GM18526 (cell line): Measurements from ENCODE around the gene SPAG8.

ENCODE experiments used
- POLR2A ChIP-seq: IDR thresholded peaks from 3 replicates; pipeline ENCODE4 v1.6.1; 2011; ENCODE audit not compliant: insufficient read length; ENCODE audit errors: extremely low read depth

SPAG8 gene

DNA sequence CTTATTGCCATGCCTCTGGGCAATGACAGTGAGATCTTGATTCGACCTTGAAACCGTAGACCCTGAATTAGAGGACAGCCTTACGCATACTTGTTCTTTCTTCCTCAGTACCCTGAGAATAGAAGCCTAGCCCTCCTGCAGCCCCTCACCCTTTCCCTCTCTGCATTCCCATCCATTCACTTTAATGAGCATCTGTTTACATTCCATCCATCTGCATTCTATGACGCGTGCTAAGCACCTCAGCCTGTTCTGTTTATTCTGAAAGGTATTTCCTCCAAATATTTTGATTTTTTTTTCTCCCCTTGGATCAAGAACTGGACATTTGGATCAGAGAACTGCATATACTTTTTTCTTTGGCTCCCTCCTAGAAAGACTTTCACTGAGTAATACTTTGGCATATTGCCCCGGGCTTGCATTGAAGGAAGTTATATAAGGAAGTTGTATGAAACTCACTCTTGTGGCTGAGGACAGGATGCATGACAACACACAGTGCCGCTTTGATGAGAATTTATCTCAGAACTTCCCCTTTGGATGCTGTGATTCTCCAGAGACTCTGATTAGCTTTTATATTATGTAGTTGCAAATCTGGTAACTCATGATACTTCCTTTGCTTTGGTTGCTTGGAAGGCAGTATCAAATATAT is 32.7 kb upstream of the SPAG8 start:
- TF ChIP-seq POLR2A = no peak

DNA sequence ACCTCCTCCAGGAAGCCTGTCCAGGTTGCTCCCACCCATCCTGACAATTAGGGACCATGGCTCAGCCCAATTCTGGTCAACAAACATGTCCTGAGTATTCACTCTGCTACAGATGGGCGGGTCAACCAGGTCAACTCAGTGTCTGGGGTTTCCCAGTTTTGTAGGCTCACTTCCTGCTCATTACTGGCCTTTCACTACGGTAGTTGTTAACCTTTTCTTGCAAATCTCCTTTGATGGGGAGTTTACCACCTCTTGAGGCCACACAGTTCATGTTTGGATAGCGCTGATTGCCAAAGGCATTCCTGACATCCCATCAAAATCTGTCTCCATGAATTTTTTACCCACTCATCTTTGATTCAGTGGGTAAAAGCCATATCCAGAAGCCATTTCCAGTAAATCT is 30.7 kb upstream of the SPAG8 start:
- TF ChIP-seq POLR2A = no peak

DNA sequence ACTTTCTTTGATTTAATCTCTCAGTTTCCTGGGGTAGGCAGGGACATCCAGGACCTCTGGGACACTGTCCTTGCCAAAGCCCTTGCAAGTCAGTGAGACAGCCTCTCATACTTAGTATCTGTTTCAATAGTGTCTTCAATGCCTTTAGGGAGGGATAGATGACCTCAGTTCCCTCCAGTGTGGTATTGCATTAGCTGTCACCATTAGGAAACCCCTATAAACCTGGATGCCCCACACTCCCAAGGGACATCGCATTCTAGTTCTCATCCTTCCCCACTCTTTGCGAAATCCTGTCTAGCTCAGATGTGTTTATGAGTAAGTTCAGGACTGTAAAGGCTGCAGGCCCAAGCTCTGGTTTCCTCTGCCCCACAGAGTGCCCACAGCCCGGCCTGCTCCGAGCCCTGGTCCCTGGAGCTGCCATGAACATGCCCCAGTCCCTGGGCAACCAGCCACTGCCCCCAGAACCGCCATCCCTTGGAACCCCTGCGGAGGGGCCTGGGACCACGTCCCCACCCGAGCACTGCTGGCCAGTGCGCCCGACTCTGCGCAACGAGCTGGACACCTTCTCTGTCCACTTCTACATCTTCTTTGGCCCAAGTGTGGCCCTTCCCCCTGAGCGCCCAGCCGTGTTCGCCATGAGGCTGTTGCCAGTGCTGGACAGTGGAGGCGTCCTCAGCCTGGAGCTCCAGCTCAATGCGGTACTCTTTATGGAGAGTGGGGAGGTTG is 30.1 kb upstream of the SPAG8 start:
- TF ChIP-seq POLR2A = no peak

DNA sequence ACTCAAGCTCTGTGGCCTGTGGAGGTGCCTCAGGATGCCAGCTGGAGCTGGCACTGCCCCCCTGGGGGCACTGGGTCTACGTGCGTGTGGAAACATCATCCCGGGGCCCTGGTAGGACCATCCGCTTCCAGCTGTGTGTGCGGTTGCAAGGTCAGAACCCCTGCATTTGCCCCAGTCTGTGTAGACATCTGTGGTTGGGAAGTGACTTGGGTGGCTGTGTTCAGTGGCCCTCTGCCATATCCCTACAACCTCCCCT is 29.5 kb upstream of the SPAG8 start:
- no peak for TF ChIP-seq POLR2A

DNA sequence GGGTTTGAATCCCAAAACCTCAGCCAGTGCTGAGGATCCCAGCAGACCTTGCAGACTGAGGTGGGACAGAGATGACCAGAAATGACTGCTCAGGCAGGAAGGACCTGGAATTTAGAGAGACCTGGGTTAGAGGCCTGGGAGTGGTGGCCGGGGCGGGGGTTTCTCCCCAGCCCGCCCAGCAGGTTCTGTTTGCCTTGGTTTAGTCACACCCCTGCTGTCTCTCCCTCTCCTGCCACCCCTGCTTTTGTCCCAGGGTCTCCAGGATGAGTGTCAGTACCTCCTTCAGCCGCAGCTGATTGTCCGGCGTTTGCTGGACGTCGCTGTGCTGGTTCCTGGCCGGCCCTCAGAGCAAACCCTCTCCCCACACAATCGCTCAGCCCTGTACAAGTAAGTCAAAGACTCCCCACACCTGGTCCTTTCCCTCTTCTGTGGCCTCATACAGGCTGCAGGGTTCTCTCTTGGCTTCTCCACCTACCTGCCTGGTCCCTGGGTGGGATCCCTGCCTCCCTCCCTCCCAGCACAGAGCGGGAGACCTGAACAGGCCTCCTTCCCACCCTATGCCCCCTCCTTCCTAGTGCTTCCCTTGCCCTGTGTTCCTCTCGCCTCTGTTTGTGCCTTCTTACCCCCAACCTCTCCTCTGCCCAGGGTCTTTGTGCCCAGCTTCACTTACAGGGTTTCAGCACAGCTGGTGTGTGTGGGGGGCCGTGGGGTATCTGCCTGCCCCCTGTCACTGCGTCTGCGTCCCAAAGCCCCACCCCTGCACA is 29.0 kb upstream of the SPAG8 start:
- TF ChIP-seq POLR2A = no peak

DNA sequence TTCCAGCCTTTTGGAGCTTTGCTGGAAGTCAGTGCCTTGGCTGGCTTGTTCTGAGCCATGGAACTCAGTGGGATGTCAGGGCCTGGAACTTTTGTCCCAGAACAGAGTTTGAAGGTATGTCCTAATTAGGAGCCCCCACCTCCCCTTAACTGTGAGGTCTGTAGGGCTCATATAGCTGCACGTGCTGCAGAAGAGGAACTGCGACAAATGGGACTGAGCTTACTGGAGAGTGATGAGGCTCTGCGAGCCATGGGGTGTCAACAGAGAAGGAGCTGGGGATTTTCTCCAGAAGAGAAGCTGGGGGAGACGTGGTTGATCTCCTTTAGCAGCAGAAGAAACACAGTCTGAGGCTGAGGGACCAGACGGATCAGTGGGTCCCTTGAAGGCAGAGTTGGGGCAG is 27.9 kb upstream of the SPAG8 start:
- TF ChIP-seq POLR2A = no peak

DNA sequence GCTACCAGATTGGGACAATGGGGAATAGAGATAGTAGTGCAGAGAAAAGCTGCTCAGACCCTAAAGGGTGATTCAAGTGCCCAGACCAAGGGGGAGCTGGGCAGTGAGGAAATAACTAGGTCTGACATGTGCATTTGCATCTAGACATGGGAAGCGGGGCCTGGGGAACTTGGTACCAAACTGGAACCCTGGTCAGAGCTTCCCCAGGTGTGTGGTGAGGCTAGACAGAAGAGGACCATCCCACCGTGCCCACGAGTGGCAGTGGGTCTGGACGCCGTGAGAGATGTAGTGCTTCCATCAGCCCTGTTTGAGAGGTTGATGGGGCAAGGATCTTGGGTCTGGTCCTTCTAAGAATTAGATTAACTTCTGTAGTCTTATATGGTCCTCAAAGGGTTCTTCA is 24.5 kb upstream of the SPAG8 start:
- TF ChIP-seq POLR2A = no peak

DNA sequence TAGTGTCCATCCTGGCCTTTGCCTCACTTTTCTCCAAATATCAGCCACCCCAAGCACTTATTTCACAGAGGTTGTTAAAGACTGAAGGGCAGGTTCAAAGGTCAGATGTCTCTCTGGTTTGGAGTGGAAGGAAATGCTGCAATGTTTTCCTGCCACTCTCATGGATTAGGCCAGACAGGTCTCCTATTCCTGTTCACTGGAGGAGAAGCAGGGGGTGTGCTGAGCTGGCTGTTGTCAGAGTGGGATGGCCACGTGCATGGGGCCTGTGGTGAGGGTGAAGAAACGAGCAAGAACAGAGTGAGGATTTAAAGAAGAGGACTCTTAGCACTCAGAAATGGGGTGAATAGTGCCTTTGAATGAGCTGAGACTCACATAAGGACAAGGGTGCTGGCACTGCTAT is 23.7 kb upstream of the SPAG8 start:
- no peak for TF ChIP-seq POLR2A

DNA sequence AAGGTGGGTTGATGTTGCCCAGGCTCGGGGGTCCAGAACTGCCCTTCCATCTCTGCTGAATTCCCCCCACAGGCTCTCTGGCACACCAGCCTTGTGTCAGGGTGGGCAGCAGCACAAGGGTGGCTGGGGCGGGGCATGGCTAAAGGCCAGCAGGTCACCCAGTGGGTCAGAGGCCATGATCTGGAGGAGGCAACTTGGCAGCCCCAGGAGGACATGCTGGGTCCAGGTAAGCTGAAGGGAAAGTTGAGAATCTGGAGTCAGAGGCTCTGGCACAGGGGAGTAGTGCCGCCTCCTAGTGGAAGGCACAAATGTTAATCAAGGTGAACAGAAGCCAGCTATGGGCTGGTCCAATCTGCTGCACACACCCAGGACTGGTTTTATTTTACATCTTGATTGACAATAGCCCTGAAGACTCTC is 23.2 kb upstream of the SPAG8 start:
- no peak for TF ChIP-seq POLR2A

DNA sequence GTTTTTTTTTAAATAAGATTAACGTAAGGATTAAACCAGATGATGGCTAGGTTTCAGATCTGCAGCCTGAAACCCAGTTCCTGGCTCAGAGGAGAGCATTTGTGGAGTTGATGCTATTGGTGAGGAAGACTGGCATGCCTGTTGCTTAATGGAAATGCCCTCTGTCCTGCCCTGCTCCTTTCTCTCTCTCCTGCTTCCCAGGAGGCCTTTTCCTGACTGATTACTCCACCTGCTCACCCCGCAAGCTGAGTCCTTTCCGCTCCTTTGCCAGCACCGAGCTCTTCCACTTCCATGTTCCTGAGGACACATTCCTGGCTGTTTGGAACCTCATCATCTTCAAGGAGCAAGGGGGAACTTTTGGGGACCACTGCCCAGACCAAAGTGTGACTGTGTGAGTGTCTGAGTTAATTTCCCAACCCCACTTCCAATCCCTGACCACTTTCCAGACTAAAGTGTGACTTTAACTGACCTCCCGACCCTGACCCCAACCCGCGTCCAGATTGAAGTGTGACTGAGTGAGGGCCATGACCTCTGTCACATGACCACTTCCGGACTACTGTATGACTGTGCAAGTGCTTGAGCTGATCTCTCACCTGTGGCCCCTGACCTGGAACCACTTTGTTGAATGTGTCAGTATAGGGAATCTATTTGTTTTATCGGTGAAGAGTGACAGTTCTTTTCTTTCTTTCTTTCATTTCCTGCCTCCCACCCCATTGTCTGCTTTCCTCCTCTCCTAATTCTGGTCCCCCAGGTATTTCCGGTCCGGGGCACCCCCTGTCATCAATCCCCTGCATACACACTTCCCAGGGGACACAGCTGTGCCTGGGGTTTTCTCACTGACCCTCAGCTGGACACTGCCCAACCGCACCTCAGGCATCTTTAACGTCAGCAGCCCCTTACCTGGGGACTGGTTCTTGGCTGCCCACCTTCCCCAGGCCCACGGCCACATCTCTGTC is 22.5 kb upstream of the SPAG8 start:
- TF ChIP-seq POLR2A = no peak

DNA sequence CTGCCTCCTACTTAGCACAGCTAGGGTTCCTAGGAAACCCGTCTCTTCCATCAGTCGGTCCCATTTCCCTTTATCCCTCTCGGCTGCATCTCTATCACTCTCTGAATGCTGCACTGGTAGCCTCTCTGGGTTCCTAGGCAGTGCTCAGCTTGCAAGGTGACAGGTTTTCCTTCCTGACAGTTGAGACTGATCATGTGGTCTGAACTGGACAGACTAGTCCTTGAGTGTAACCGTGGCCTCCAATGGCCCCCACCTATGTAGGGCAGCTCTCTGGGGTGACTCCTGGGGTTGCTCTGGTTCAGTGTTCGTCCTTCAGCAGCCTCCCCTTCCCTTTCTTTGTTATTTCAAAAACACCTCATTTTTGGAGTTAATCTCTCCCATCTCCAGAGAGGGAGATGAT is 20.8 kb upstream of the SPAG8 start:
- TF ChIP-seq POLR2A = no peak

DNA sequence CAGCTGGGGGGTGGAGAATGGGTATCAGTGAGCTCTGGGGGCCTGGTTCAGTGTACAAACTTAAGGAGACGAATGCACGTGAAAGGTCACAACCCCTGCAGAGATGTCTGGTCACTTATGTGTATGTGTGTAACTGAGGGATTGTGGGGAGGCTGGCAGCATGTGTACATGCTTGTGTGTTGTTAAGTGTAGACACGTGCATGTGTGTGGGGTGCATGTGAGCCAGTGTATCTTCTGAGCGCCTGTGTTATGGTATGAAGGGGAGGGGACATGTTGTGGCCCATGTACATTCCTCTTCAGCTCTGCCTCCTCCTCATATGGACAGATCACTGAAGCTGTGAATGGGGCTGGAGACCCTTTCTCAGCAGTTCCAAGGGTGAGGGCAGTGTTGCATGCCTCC is 19.0 kb upstream of the SPAG8 start:
- no peak for TF ChIP-seq POLR2A

DNA sequence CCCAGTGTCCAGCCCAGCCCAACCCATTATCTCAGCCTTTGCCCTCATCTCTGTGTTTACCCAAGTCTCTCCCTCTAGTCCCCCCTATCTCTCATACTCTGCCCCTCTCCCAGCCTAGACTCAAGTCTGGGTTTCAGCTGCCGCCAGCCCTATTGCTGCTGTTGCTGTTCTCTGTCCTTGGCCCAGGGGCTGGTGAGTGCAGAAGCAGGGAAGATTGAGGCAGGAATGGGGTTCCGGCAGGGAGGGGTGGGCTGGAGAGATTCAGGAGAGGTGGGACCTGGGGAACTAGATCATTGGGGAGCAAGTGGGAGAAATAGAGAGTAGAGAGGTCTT is 17.7 kb upstream of the SPAG8 start:
- no peak for TF ChIP-seq POLR2A

DNA sequence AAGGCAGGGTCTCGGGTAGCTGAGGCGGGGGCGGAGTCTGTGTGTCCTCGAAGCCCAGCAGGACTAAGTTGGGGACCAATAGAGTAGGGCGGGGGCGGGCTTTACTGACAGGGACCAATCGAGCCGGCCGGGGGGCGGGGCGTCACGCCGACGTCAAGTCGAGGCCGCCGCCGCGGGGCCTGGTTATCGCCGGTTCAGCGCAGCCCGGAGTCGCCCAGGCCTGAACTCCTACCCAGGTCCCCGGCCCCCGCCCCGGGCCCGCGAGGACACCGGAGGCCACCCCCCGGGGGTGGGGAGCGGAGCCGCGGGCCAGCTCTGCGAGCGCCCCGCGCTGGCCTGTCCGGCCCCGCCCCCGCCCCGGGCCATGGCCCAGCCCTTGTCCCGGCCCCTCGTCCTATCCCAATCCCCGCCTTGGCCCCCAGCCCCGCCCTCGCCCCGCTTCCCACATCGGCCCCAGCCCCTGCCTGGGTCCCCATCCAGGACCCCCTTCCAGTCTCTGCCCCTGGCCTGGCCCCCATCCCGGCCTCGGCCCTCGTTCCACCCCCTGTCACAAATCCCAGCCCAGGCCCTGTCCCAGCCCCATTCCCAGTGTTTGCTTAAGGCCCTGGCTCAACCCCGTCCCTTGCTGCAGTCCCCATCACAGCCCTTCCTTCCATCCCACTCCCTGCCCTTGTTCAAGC is 17.2 kb upstream of the SPAG8 start, which contains the start of gene TMEM8B:
TSS of gene TMEM8B (plus strand) at position 145 of the 680 bp plus-strand sequence. CDS start at position 365, 220 bp downstream.
- TF ChIP-seq POLR2A = peak; percentile 41

DNA sequence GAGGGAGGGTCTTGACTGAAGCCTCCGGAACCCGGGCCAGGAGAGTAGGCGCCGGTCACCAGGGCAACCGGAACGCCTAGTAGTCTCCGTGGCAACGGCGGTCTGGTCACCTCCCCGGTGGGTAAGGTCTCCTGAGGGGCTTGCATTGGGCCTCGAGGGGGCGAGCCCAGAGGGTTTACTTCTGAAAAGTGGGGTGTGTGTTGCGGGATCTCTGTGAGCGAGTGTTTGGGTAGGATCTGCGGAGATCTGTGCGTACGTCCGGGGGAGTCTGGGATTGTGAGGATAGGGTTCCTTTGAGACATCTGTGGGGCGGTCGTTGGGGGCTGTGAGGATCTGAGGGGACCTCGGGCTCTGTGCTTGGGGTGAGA is 16.6 kb upstream of the SPAG8 start, which contains the start of gene FAM221B:
TSS of gene FAM221B (minus strand) at position 17 of the 368 bp plus-strand sequence. CDS start 2,571 bp downstream, outside the sequence.
- TF ChIP-seq POLR2A = no peak

DNA sequence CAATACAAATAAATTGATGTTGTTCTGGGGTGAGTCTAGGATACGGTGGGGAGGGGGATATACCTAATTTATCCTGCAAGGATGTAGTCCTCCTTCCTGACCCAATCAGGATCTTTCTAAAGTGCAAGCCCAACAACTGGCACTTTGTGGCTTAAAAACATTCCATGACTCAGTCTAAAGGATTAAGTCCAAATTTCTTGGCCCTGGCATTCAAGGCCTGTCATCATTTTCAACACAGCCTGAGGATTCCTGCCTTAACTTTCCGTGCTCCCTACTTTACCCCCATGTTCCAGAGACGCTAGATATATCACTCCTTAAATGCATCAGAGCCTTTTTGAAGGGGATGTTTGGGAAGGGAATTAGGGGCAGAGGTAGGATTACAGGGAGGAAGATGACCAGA is 15.4 kb upstream of the SPAG8 start:
- no peak for TF ChIP-seq POLR2A
